GM12872 (cell line): Measurements from ENCODE around the gene KCNIP1.

Source experiments
- CTCF ChIP-seq: IDR thresholded peaks from 3 replicates; pipeline ENCODE4 v1.5.1; 2011; ENCODE audit warnings: low read depth, mild to moderate bottlenecking, low read length, moderate library complexity; ENCODE audit not compliant: insufficient read depth

The KCNIP1 gene

GRCh38 chr5:170493028-170493820, 10.6 kb upstream of the KCNIP1 start:
- TF ChIP-seq CTCF, result no peak

- TF ChIP-seq CTCF, result no peak
Measured at GRCh38 chr5:170494041-170494440, 9.8 kb upstream of the KCNIP1 start.

GRCh38 chr5:170495825-170496661, 7.8 kb upstream of the KCNIP1 start:
- no peak for TF ChIP-seq CTCF

GRCh38 chr5:170496662-170497028, 7.2 kb upstream of the KCNIP1 start:
- no peak for TF ChIP-seq CTCF

- no peak for TF ChIP-seq CTCF
Measured at GRCh38 chr5:170497311-170498038, 6.3 kb upstream of the KCNIP1 start.

- TF ChIP-seq CTCF, result no peak
Measured at GRCh38 chr5:170498811-170499351, 4.9 kb upstream of the KCNIP1 start.

GRCh38 chr5:170499621-170500020, 4.2 kb upstream of the KCNIP1 start:
- TF ChIP-seq CTCF, result no peak
